ENCODE results near the gene VPS13A. TPM values are rescaled to one million over a fixed set of nuclear protein-coding genes. Genes with fewer than 3 reads are reported as not detected.
A peak's percentile ranks its signal among the peaks of the same experiment; 100 is the strongest.

The VPS13A gene
- total and polyA plus RNA-seq, 3 donors from 2014 or later, result 27.4 to 71.4 (median 40.3) TPM

GRCh38 chr9:77166193-77166592 lies 11.1 kb upstream of the VPS13A start:
- no peaks in the 10 kb centered on the region for H3K9me3 ChIP-seq
- no peak overlapping the region for H3K27ac ChIP-seq
- no peak for DNase-seq
- intact Hi-C loops (cut with DNase I; ENCODE audit: low total_unique reads), result no loop called here
- 76 to 83% methylated on average over 4 of the region's 4 CpGs for WGBS, 2 donors
- TF ChIP-seq CTCF (IDR thresholded peaks at IDR 0.05), result no peak
- TF ChIP-seq POLR2A (IDR thresholded peaks at IDR 0.05), result no peak
- no peak overlapping the region for H3K4me3 ChIP-seq
- H3K4me1 ChIP-seq, result no peaks in the 10 kb centered on the region
- no peaks in the 10 kb centered on the region for H3K36me3 ChIP-seq (ENCODE audit: low read depth, missing control alignments)
- no peaks in the 10 kb centered on the region for H3K27me3 ChIP-seq

GRCh38 chr9:77170991-77171699 lies 6.2 kb upstream of the VPS13A start:
- Histone ChIP-seq H3K36me3 (ENCODE audit: low read depth, missing control alignments) (no peaks in the 10 kb centered on the region), H3K4me1 (no peaks in the 10 kb centered on the region), H3K4me3 (no peak overlapping the region), H3K27me3 (no peaks in the 10 kb centered on the region), H3K27ac (no peak overlapping the region), H3K9me3 (no peaks in the 10 kb centered on the region)
- intact Hi-C loops (cut with DNase I; ENCODE audit: low total_unique reads), result no loop called here
- TF ChIP-seq CTCF (IDR thresholded peaks at IDR 0.05) (no peak), POLR2A (IDR thresholded peaks at IDR 0.05) (no peak)
- 95 to 98% methylated on average over 2 of the region's 2 CpGs for WGBS, 2 donors
- DNase-seq, result no peak

GRCh38 chr9:77175151-77175550 lies 2.2 kb upstream of the VPS13A start:
- 70 to 85% methylated on average over 2 of the region's 2 CpGs for WGBS, 2 donors
- intact Hi-C loops (cut with DNase I; ENCODE audit: low total_unique reads), result no loop called here
- Histone ChIP-seq H3K36me3 (ENCODE audit: low read depth, missing control alignments) (no peaks in the 10 kb centered on the region), H3K27me3 (no peaks in the 10 kb centered on the region), H3K9me3 (no peaks in the 10 kb centered on the region), H3K27ac (no peak overlapping the region), H3K4me3 (no peak overlapping the region), H3K4me1 (peaks cover 4% of the 10 kb centered on the region)
- no peak for DNase-seq
- TF ChIP-seq CTCF (IDR thresholded peaks at IDR 0.05) (no peak), POLR2A (IDR thresholded peaks at IDR 0.05) (no peak)

GRCh38 chr9:77176106-77176505 lies 1.2 kb upstream of the VPS13A start:
- intact Hi-C loops (cut with DNase I; ENCODE audit: low total_unique reads), result no loop called here
- Histone ChIP-seq H3K36me3 (ENCODE audit: low read depth, missing control alignments) (no peaks in the 10 kb centered on the region), H3K4me1 (peaks cover 4% of the 10 kb centered on the region), H3K27me3 (no peaks in the 10 kb centered on the region), H3K9me3 (no peaks in the 10 kb centered on the region), H3K27ac (no peak overlapping the region), H3K4me3 (peak overlapping the region in 1 of 2 donors; percentile 74)
- TF ChIP-seq POLR2A (IDR thresholded peaks at IDR 0.05) (no peak), CTCF (IDR thresholded peaks at IDR 0.05) (no peak)
- no peak for DNase-seq
- WGBS, 2 donors, result 34 to 36% methylated on average over 4 of the region's 4 CpGs

GRCh38 chr9:77176686-77177142 lies 620 bp upstream of the VPS13A start:
- TF ChIP-seq POLR2A (IDR thresholded peaks at IDR 0.05), result no peak
- no peak for TF ChIP-seq CTCF (IDR thresholded peaks at IDR 0.05)
- H3K4me3 ChIP-seq, result peak overlapping the region; percentile 74 to 93
- no peaks in the 10 kb centered on the region for H3K9me3 ChIP-seq
- no peaks in the 10 kb centered on the region for H3K36me3 ChIP-seq (ENCODE audit: low read depth, missing control alignments)
- no peaks in the 10 kb centered on the region for H3K27me3 ChIP-seq
- intact Hi-C loops (cut with DNase I; ENCODE audit: low total_unique reads), result no loop called here
- WGBS, 2 donors, result 1% methylated on average over 7 to 10 of the region's 10 CpGs
- H3K27ac ChIP-seq, result peak overlapping the region; percentile 83 to 88
- DNase-seq, result no peak
- peaks cover 4% of the 10 kb centered on the region for H3K4me1 ChIP-seq
